HG02588 (cell line): Measurements from ENCODE around the gene CANX.
"Not testable (repeated sequence)": the region's sequence is repeated elsewhere in the genome, so short reads cannot be mapped to it uniquely, and the experiment has no call there.

Source experiments
- ATAC-seq: cut with Tn5 transposase; IDR thresholded peaks from one replicate; pipeline ENCODE4 v1.9.1; 2021; ENCODE audit warnings: mild to moderate bottlenecking, moderate library complexity; ENCODE audit not compliant: unreplicated experiment

The CANX gene

GRCh38 chr5:179697993-179698934 is 503 bp upstream of the CANX start:
- ATAC-seq: peak; percentile 85

DNA sequence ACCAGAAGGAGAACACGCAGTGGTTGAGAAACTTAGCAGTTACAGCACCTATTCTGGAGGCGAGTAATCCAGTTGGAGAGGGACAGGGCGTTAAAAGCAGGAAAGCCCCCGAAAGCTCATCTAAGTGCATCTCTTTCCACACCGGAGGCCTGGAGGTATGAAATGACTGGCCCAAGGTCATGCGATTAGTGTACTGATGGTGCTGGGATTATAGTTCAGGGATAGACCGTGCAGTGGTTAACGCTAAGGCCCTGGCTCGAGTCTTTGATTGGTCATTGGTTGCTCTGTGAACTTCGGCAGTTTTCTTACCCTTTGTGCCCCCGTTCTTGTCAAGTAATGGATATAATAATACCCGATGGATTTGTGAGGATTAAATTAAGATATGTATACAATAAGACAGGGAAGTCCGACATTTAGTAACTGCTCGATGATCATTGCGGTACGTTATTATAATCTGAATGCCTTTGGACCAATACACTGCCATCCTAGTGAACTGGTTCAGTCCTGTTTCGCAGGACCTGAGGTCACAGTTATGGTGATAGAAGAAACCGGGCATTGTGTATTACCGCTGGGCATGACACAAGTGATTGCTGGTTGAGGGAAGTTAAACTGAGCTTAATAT is 960 bp downstream of the CANX start:
- ATAC-seq: no peak

GRCh38 chr5:179700401-179700918 is 1.7 kb downstream of the CANX start:
- no peak for ATAC-seq

DNA sequence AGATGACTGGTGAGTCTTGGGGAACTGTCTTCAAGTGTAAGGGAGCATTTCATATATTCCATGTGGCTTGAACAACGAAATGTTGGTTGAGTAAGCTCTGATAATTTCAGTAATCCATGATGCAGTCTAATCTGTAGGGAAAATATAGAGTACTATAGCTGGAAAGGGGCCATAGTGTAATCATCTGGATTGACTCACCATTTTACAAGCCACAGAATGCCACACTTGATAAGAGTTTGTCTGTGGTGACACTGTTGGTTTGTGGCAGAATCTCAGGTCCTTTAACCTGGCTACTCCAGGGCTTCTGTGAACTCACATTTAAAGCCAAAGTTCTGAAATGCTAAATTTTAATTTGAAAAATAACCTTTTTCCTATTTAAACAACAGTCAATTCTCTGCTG is 17.5 kb downstream of the CANX start:
- no peak for ATAC-seq

GRCh38 chr5:179720222-179720621 is 21.5 kb downstream of the CANX start:
- no peak for ATAC-seq

DNA sequence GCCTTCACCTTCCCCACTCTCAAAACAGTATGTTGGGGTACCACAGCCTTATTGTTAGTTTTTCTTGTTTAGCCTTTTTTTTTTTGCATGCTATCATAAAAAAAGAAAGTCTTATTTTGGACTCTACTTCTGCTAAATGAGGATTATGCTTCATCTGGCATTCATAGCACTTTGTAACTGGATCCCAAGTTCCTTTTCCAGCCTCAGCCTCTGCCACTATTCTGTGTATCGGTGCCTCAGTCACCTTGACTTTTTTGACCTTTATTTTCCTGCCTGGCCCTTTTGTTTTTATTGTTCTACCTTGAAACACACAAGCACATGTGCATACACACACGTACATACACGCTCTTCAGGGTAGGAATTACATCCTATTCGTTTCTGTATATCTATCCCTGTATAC is 25.4 kb downstream of the CANX start:
- no peak for ATAC-seq

GRCh38 chr5:179727106-179727505 is 28.3 kb downstream of the CANX start:
- no peak for ATAC-seq

- no peak for ATAC-seq
Measured at GRCh38 chr5:179729303-179729702, 30.5 kb downstream of the CANX start.

DNA sequence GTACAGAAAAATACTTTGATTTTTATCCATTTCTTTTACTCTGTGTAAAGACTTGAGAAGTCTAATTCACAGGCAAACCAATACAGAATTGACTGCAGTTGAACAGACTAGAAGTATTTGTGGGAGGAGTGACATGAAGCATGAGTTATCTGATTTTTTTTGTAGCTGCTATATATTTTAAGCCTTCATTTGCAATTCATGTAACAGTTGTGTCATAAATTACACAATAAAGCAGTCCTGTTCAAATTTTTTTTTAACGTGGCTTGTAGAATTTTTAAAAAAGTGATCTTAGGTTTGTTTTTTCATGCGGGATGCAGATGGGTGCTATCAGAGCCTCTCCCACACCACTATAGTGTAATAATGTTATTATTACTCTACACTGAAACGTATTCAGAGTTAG is 31.0 kb downstream of the CANX start:
- no peak for ATAC-seq

DNA sequence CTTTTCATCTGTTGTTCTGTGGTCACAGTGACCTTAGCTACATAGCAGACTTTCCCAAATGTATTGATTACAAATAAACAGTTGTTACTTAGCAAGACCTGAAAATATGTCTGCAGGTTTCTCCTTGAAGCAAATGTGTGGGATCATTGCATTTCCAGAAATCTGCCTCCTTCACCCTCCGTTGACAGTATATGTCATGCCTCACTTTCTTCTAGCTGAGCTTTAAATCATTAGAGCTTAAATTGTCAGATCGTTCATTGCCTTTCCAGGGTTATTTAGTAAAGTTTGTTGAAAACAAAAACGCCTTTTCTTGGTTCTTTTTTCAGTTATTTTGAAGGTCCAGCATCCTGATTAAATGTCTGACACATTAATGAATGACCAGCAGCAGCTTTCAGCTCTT is 31.6 kb downstream of the CANX start:
- ATAC-seq: no peak

- ATAC-seq: no peak
Measured at GRCh38 chr5:179730852-179731251, 32.1 kb downstream of the CANX start.

GRCh38 chr5:179731791-179732411 is 33.1 kb downstream of the CANX start:
- ATAC-seq: peak; percentile 10

DNA sequence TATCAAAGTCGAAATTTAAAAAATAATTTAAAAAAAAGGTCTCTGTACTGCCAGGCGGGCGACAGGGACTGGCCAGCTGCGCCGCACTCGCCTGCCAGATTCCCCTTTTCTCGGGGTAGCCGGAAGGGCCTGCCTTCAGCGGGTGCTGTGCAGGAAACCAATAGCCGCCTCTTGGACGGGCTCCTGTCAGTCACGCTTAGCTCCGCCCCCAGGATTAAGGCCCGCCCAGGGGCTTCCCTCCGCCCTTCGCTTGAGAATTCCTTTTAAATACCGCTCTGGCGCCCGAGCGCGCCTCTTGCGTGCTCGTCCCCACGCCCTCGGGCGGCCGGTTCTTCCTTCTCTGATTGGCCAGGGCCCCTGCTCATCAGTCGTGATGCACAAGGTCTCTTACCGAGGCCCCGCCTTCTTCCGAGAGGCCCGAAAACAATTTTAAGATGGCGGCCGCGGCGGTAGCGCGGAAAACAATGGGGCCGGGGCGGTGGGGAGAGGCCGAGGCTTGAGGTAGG is 33.7 kb downstream of the CANX start, which contains the start of gene MAML1:
Gene MAML1, plus strand, starts transcription at position 411 of the 506 bp plus-strand sequence. CDS start 291 bp downstream, outside the sequence.
- ATAC-seq: peak; percentile 92

- ATAC-seq: peak; percentile 32
Measured at GRCh38 chr5:179732918-179733771, 34.4 kb downstream of the CANX start.

DNA sequence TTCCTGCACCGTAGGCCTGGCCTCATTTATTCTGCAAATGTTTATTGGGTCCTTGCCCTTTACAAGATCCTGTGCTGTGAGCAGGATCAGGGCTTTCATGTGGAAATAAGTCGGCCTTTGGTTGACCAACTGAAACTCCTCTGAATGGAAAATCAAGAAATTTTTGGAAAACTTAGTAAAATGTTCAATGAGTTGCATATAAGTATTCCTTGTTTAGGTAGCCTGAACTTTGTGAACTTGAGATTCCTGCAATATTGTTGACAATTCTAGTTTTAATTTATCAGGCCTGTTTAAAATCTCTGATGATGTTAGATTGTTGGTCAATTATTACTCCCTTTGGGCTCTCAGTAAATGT is 35.0 kb downstream of the CANX start:
- no peak for ATAC-seq

DNA sequence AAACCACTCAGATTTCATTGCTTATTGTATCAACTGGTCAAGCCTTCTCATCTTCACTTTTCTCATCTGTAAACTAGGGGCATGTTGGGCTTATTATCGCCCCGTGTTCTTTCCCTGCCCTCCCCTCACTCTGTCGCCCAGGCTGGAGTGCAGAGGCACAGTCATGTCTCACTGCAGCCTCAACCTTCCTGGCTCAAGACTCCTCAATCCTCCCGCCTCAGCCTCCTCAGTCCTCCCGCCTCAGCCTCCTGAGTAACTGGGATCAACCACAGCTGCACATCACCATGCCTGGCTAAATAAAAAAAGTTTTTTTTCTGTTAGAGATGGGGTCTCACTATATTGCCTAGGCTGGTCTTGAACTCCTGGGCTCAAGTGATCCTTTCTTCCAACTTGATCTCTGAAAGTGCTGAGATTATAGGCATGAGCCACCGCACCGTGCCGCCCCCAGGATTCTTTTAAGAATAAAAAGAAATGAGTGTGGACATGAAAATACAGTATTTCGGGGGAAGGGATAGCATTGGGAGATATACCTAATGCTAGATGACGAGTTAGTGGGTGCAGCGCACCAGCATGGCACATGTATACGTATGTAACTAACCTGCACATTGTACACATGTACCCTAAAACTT is 35.9 kb downstream of the CANX start:
- ATAC-seq: no peak

- ATAC-seq: no peak
Measured at GRCh38 chr5:179738742-179739141, 40.0 kb downstream of the CANX start.

DNA sequence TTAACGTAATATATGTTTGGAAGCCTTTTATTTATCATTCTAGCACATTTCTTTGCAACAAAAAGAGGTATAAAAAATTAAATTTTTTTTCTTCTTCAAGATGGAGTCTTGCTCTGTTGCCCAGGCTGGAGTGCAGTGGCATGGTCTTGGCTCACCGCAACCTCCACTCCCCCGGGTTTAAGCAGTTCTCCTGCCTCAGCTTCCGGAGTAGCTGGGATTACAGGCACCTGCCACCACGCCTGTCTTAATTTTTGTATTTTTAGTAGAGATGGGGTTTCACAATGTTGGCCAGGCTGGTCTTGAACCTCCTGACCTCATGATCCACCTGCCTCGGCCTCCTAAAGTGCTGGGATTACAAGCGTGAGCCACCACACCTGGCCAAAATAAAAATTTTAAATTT is 45.3 kb downstream of the CANX start:
- not testable (repeated sequence) for ATAC-seq

GRCh38 chr5:179746872-179747271 is 48.1 kb downstream of the CANX start:
- ATAC-seq: no peak

DNA sequence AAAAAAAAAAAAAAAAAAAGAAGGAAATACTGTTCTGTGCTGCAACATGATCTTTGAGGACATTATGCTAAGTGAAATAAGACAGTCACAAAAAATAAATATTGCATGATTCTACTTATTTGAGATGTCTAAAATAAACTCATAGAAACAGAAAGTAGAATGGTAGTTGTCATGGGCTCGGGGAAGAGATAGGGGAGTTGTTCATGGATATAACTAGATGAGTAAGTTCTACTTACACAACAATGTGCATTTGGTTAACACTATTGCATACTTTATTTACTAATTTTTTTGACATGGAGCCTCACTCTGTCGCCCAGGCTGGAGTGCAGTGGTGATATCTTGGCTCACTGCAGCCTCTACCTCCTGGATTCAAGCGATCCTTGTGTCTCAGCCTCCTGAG is 49.0 kb downstream of the CANX start:
- no peak for ATAC-seq
